PC-9 (cell line): Measurements from ENCODE around the gene ATP5PD. TPM values are rescaled to one million over a fixed set of nuclear protein-coding genes. Genes with fewer than 3 reads are reported as not detected.

Source experiments
- BruUV-seq: library from RNA; stranded (reverse); fragments of 400-500 nt; replicated peaks from 2 replicates; lab custom pipeline; 2021; lab: Mats Ljungman, UMichigan
- CTCF ChIA-PET: fragments of 300-600 bp; sonication (Branson Sonifier 250); formaldehyde crosslinking; loops from one replicate; lab custom pipeline; 2022; ENCODE audit warnings: antibody characterized with exemption; lab: Charles Lee
- POLR2A ChIA-PET: fragments of 300-600 bp; sonication (Branson Sonifier 250); formaldehyde crosslinking; loops from one replicate; lab custom pipeline; 2022; ENCODE audit warnings: antibody characterized with exemption; ENCODE audit not compliant: unreplicated experiment; lab: Charles Lee
- DNase-seq, 2 experiments: peaks; one replicate each; pipeline versions ENCODE4 v3.0.0 to v3.0.0-alpha.2; 2015 to 2022; ENCODE audit warnings: mixed read lengths in 1 of 2
- H2AFZ ChIP-seq: fragments of 200-600 bp; sonication (generic); 2 replicates; pipeline ENCODE4 v1.8.1; 2017; ENCODE audit warnings: antibody characterized with exemption
- H3F3A ChIP-seq: fragments of 200-600 bp; sonication (generic); 2 replicates; pipeline ENCODE4 v1.8.1; 2017; ENCODE audit warnings: antibody characterized with exemption, mild to moderate bottlenecking, low read depth; ENCODE audit not compliant: insufficient read depth
- H3K27ac ChIP-seq: fragments of 200-600 bp; sonication (generic); 2 replicates; pipeline ENCODE4 v1.6.1; 2016; ENCODE audit warnings: mixed run types
- H3K27me3 ChIP-seq: fragments of 200-600 bp; sonication (generic); 2 replicates; pipeline ENCODE4 v1.6.1; 2016; ENCODE audit warnings: low read depth, mixed run types; ENCODE audit not compliant: insufficient read depth
- H3K36me3 ChIP-seq: fragments of 200-600 bp; sonication (generic); 2 replicates; pipeline ENCODE4 v1.6.1; 2016; ENCODE audit warnings: low read depth, mixed run types
- H3K4me1 ChIP-seq: fragments of 200-600 bp; sonication (generic); replicated peaks from 2 replicates; pipeline ENCODE4 v1.6.1; 2016; ENCODE audit warnings: mixed run types; ENCODE audit not compliant: insufficient read depth
- H3K4me2 ChIP-seq: fragments of 200-600 bp; sonication (generic); 2 replicates; pipeline ENCODE4 v1.6.1; 2017; ENCODE audit warnings: mixed run types
- H3K4me3 ChIP-seq: fragments of 200-600 bp; sonication (generic); 2 replicates; pipeline ENCODE4 v1.6.1; 2016; ENCODE audit warnings: mixed run types
- H3K79me2 ChIP-seq: fragments of 200-600 bp; sonication (generic); 2 replicates; pipeline ENCODE4 v1.6.1; 2017; ENCODE audit warnings: low read depth, mixed run types
- H3K9me2 ChIP-seq: fragments of 200-600 bp; sonication (generic); 2 replicates; pipeline ENCODE4 v1.8.1; 2017; ENCODE audit warnings: mild to moderate bottlenecking; ENCODE audit not compliant: insufficient read depth
- H3K9me3 ChIP-seq: fragments of 200-600 bp; sonication (generic); 2 replicates; pipeline ENCODE4 v1.8.1; 2016; ENCODE audit warnings: low read depth; ENCODE audit not compliant: insufficient read depth
- H4K20me1 ChIP-seq: fragments of 200-600 bp; sonication (generic); 2 replicates; pipeline ENCODE4 v1.8.1; 2017; ENCODE audit not compliant: insufficient read depth
- CTCF ChIP-seq: fragments of 200-600 bp; sonication (generic); conservative IDR thresholded peaks from 2 replicates; pipeline ENCODE4 v1.6.1; 2017; ENCODE audit warnings: mixed run types, antibody characterized with exemption, mild to moderate bottlenecking, moderate library complexity
- EZH2 ChIP-seq: fragments of 200-600 bp; sonication (generic); IDR thresholded peaks from 2 replicates; pipeline ENCODE4 v1.8.0; 2017; ENCODE audit warnings: antibody characterized with exemption, low read depth
- intact Hi-C: fragments of 100-400 bp; cut with micrococcal nuclease; formaldehyde crosslinking; loops from one replicate; pipeline ENCODE4 v1.10.0; 2022; ENCODE audit not compliant: unreplicated experiment
- total RNA-seq: library from RNA; stranded (reverse); gene quantifications from 2 replicates; pipeline ENCODE4 v1.2.3, GENCODE V29; 2021

ATP5PD gene
- total RNA-seq, 1 experiment from 2014 or later, result 336 TPM

DNA sequence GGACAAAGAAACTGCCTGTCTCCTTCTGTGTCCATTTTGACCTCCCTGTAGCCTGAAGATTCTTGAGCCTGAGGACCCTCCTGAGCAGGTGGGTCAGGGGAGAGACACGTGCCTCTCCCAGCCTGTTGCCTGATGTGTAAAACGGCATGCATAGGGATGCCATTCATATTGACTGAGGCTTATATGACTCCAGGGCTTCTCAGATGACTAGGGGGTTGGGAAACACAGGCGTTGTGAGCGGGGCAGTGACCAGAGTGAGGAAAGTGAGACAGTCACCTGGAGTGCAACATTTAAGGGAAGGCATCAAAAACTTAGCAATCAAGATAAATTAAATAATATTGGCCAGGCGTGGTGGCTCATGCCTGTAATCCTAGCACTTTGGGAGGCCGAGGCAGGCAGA is 35.9 kb upstream of the ATP5PD start:
- Histone ChIP-seq H3K4me3 (no peak overlapping the region), H3K36me3 (no peaks in the 10 kb centered on the region), H3K9me3 (no peaks in the 10 kb centered on the region), H3F3A (peaks cover 89% of the 10 kb centered on the region), H3K79me2 (peaks cover 12% of the 10 kb centered on the region), H4K20me1 (no peaks in the 10 kb centered on the region), H3K27ac (peak overlapping the region; percentile 49), H3K4me1 (peaks cover 81% of the 10 kb centered on the region), H3K27me3 (no peaks in the 10 kb centered on the region), H3K4me2 (peak overlapping the region; percentile 52), H3K9me2 (no peaks in the 10 kb centered on the region), H2AFZ (no peak overlapping the region)
- no peak for TF ChIP-seq EZH2
- no peak for TF ChIP-seq CTCF
- no TSS peak for BruUV-seq
- peak in 1 of 2 experiments; percentile 78 for DNase-seq
- intact Hi-C loops, result no loop called here
- POLR2A ChIA-PET, result interaction anchor here (0.7 kb wide), 1 partner anchor 14 kb away, joined by 11 read pairs; no protein-coding TSS in a partner anchor
- CTCF ChIA-PET, result no interaction called here

GRCh38 chr17:75081611-75082540 is 35.1 kb upstream of the ATP5PD start:
- H2AFZ ChIP-seq, result no peak overlapping the region
- intact Hi-C loops, result no loop called here
- no peak for DNase-seq

More at GRCh38 chr17:75081611-75082540, 35.1 kb upstream of the ATP5PD start:
- no peak overlapping the region for H3K4me3 ChIP-seq
- no peaks in the 10 kb centered on the region for H3K36me3 ChIP-seq
- CTCF ChIA-PET, result no interaction called here
- peaks cover 84% of the 10 kb centered on the region for H3F3A ChIP-seq
- peaks cover 7% of the 10 kb centered on the region for H3K79me2 ChIP-seq
- peak overlapping the region; percentile 49 for H3K27ac ChIP-seq
- H3K4me2 ChIP-seq, result peak overlapping the region; percentile 52
- H3K9me2 ChIP-seq, result no peaks in the 10 kb centered on the region
- TF ChIP-seq EZH2 (no peak), CTCF (no peak)
- H3K9me3 ChIP-seq, result no peaks in the 10 kb centered on the region
- POLR2A ChIA-PET, result no interaction called here
- H3K27me3 ChIP-seq, result no peaks in the 10 kb centered on the region
- BruUV-seq, result no TSS peak
- H4K20me1 ChIP-seq, result no peaks in the 10 kb centered on the region
- H3K4me1 ChIP-seq, result peaks cover 77% of the 10 kb centered on the region
